Measurements from ENCODE around the gene GTPBP4. TPM values are rescaled to one million over a fixed set of nuclear protein-coding genes. Genes with fewer than 3 reads are reported as not detected.

The GTPBP4 gene
- total RNA-seq = 37.2 and 61.9 TPM in 2 replicates

DNA sequence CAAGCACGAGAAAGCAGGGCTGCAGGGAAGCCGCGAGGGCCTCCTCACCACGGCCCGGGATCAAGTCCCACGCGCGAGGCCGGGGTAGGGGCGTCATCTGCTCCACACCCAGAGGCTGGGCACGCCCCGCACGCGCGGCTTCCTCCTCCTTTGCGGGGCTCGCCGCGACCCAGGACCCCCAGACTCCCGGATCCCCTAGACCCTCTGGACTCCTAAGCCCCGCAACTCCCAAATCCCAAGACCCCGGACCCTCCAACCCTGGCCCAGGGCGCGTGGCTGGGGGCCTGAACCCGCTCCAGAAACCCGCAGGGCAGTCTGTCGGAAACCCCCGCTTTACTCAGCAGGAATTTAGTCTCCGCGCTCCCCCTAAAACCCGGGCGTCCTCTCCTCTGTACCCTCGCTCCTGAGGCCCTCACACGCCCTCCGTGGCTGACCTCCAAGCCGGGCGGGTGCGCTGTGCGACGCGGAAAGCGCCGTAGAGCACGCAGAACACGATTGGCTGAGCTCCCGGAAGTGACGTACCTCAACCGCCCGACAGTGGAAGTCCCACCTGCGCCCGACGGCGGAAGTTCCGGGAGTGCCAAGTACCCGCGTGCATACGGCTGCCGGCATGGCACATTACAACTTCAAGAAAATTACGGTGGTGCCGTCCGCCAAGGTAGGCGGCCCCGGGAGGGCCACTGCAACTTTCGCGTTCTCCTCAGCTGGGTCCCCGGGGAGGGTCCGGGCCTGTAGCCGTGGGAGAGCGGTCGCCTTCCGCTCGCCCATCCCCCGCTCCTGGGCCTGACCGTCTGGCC is at the start of gene GTPBP4:
Gene GTPBP4, plus strand, starts transcription at position 565 of the 797 bp plus-strand sequence. Its CDS starts 46 bp downstream, at position 611.

DNA sequence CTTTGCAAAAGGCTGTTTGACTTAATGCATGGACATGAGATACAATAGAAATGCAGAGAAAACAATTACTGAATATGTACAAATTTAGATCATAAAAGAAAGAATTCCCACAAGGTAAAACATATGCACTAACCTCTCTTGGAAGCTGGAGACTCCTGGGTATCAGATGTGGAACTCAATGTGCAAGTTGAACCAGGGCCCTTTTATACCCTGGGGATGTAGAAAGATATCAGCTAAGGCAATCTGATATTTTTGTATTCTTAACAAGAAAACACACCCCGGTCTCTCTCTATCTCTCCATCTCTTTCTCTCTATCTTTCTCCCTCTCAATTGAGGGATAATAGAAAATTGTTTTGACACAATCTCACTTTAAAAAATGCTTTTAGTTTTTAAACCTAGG is 37.4 kb downstream of the GTPBP4 start, which contains the start of gene IDI2:
Gene IDI2, minus strand, starts transcription at position 177 of the 400 bp plus-strand sequence. CDS start 1,136 bp downstream, outside the sequence.

DNA sequence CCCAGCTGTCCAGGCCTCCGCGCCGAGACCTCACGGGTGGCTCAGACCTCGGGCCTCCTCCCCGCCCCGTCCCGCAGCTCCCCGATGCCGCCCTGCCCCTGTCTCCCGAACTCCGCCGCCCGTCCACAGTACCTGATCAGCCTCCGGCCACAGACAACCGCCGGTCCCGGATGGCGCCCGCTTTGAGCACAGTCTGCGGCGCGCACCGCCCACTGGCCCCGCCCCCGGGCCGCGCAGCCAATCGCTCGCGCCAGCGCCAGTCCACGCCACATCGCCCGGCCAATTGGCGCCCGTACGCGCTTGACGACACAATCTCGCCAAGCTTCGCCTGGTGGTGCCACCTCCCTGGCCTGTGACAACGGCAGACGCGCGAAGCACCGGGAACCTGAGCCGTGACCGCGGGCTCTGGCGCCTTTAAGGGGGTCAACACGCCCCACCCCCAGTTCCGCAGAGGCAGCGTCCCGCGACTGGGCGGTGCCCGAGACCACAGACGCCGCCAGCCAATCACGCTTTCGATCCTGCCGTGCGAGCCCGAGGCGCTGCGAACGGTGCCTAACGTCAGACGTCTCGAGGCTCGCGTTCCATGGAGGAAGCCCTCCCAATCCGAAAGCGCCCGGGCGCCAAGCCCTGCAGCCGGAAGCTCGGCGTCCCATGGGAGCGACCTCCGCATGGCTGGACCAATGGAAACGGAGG is 60.6 kb downstream of the GTPBP4 start, which contains the start of gene IDI1:
Gene IDI1, minus strand, starts transcription at position 388 of the 693 bp plus-strand sequence. Its CDS starts 116 bp downstream, at position 272.

DNA sequence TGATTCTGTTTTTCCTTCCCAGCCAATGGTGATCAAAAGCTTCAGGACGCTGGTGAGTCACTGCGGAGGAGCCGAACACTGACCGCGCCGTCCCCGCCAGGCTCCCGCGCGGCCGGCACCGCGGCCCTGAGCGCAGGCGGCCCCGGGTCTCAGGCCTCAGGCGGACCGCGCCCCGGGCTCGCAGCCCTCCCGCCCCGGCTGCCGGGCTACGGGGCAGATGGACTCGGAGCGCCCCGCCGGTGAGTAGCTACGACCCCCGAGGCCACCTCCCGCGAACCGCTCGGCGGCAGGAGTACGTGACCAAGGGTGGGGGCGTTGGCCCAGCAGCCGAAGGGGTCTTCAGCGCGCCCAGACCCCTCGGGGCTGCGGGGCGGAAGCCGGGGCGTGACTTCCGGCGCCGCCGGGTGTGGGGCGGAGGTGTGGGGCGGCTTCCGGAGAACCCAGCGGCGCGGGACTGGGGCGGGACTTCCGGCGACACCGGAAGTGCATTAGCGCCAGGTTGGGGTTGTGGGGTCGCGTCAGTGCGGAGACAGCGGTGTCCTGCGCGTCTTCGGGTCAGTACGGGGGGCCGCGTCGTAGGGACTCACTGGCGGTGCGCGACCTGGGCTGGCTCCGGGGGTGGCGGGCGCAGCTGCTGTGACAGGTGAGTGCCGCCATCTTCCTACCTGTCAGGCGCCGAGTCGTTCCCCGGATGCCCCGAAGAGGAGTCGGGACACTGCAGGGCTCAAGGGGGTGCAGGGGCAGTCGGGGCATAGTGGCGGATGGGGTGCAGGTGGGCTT is 68.3 kb downstream of the GTPBP4 start, which contains the start of gene WDR37:
Gene WDR37, plus strand, starts transcription at position 60 of the 780 bp plus-strand sequence. CDS start 15,771 bp downstream, outside the sequence.

Other genes with a start within 250 kb of the GTPBP4 start
- gene LARP4B, start 56.7 kb upstream of the GTPBP4 start, total RNA-seq = 26.7 and 28.6 TPM in 2 replicates
- gene IDI2, start 37.4 kb downstream of the GTPBP4 start, total RNA-seq = not detected in 2 replicates
- 183 and 231 TPM in 2 replicates for gene IDI1, start 60.7 kb downstream of the GTPBP4 start, total RNA-seq
- 14.6 and 22.7 TPM in 2 replicates for gene WDR37, start 68.0 kb downstream of the GTPBP4 start, total RNA-seq